ENCODE measurements around the gene ELMO1.

DNA sequence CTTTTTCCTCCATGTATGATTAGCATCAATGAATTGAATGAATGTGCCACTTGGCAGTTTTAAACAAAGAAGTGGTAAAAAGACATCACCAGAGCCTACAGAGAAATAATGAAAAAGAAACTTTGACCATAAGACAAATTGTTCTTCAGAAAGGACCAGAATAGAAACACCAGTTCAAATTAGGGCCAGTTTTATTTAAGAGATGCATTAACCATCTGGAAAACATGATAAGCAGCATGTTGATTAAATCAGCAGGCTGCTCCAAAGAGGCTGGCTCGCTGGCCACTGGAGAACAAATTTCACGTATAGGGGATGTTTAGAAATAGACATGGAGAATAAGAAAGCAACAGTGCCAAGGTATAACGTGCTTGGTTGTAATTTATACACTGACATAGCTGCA lies 482.0 kb downstream of the ELMO1 start:
- TF ChIP-seq CTCF (IDR thresholded peaks at IDR 0.05) (no peak), POLR2A (IDR thresholded peaks at IDR 0.05) (no peak)

All from heart left ventricle (tissue), 13 donors.